Effector CD4-positive, alpha-beta T cell (primary cell): Measurements from ENCODE around the gene SPOCK1.

Source experiments
- DNase-seq: peaks from one replicate; pipeline ENCODE4 v3.0.0-alpha.2; 2020

The SPOCK1 gene

GRCh38 chr5:137215780-137216179 lies 283.3 kb downstream of the SPOCK1 start:
- DNase-seq: no peak

GRCh38 chr5:137215261-137215660 lies 283.9 kb downstream of the SPOCK1 start:
- no peak for DNase-seq

GRCh38 chr5:137214446-137215189 lies 284.5 kb downstream of the SPOCK1 start:
- no peak for DNase-seq

GRCh38 chr5:137212471-137212870 lies 286.7 kb downstream of the SPOCK1 start:
- DNase-seq: no peak

- no peak for DNase-seq
Observed at GRCh38 chr5:137209232-137209809, 289.8 kb downstream of the SPOCK1 start.

- DNase-seq: no peak
Observed at GRCh38 chr5:137207023-137207760, 291.9 kb downstream of the SPOCK1 start.

- DNase-seq: no peak
Observed at GRCh38 chr5:137206030-137206715, 293.0 kb downstream of the SPOCK1 start.

- no peak for DNase-seq
Observed at GRCh38 chr5:137205231-137206027, 293.7 kb downstream of the SPOCK1 start.

- no peak for DNase-seq
Observed at GRCh38 chr5:137203011-137203632, 296.0 kb downstream of the SPOCK1 start.

GRCh38 chr5:137201876-137202275 lies 297.2 kb downstream of the SPOCK1 start:
- DNase-seq: no peak

- no peak for DNase-seq
Observed at GRCh38 chr5:137200906-137201700, 298.0 kb downstream of the SPOCK1 start.

- no peak for DNase-seq
Observed at GRCh38 chr5:137199966-137200365, 299.2 kb downstream of the SPOCK1 start.

- no peak for DNase-seq
Observed at GRCh38 chr5:137199201-137199600, 299.9 kb downstream of the SPOCK1 start.

- no peak for DNase-seq
Observed at GRCh38 chr5:137195483-137195882, 303.6 kb downstream of the SPOCK1 start.

- DNase-seq: no peak
Observed at GRCh38 chr5:137194300-137194699, 304.8 kb downstream of the SPOCK1 start.

- DNase-seq: no peak
Observed at GRCh38 chr5:137192293-137192743, 306.8 kb downstream of the SPOCK1 start.

GRCh38 chr5:137191179-137191578 lies 307.9 kb downstream of the SPOCK1 start:
- DNase-seq: no peak

GRCh38 chr5:137190441-137190840 lies 308.7 kb downstream of the SPOCK1 start:
- no peak for DNase-seq

GRCh38 chr5:137190031-137190430 lies 309.1 kb downstream of the SPOCK1 start:
- no peak for DNase-seq

GRCh38 chr5:137188566-137188965 lies 310.6 kb downstream of the SPOCK1 start:
- DNase-seq: no peak
